Adrenal gland (tissue), 12 donors: ENCODE measurements around the gene ADCK1. TPM values are rescaled to one million over a fixed set of nuclear protein-coding genes. Genes with fewer than 3 reads are reported as not detected.
A peak's percentile ranks its signal among the peaks of the same experiment; 100 is the strongest.

Source experiments
- DNase-seq, 7 donors: peaks; one replicate each; pipeline ENCODE4 v3.0.0-alpha.2; 2019 to 2020
- H3K27ac ChIP-seq, 5 donors: fragments of 200-600 bp; sonication (generic) in 4 of 5; 1 replicate in 3 of 5; 2 replicates in 2 of 5; pipeline versions ENCODE4 v1.5.1 to v1.8.0; 2016 to 2020; ENCODE audit warnings: mild to moderate bottlenecking in 1 of 5
- H3K27me3 ChIP-seq: fragments of 200-600 bp; 2 replicates; pipeline ENCODE4 v1.8.0; 2021
- H3K36me3 ChIP-seq, 2 donors: fragments of 200-600 bp; replicated peaks in 1 of 2; 1 replicate in 1 of 2; 2 replicates in 1 of 2; pipeline versions ENCODE4 v1.5.1 to v1.8.0; 2018 to 2022
- H3K4me1 ChIP-seq, 2 donors: fragments of 200-600 bp; replicated peaks in 1 of 2; 1 replicate in 1 of 2; 2 replicates in 1 of 2; pipeline versions ENCODE4 v1.5.1 to v1.8.0; 2018 to 2021
- H3K4me3 ChIP-seq, 4 donors: fragments of 200-600 bp; sonication (generic) in 3 of 4; one replicate each; pipeline ENCODE4 v1.5.1; 2016 to 2018
- H3K9me3 ChIP-seq, 3 donors: fragments of 200-600 bp; sonication (generic) in 1 of 3; replicated peaks in 1 of 3; 1 replicate in 2 of 3; 2 replicates in 1 of 3; pipeline versions ENCODE4 v1.5.1 to v1.8.0; 2016 to 2021
- POLR2A ChIP-seq, 2 donors: fragments of 450-650 bp; IDR thresholded peaks; one replicate each; pipeline ENCODE4 v1.6.1; 2017; ENCODE audit warnings: antibody characterized with exemption in 2 of 2, mild to moderate bottlenecking in 2 of 2, moderate library complexity in 1 of 2
- WGBS, 4 donors: extraction: QIAGEN DNeasy Blood & Tissue Kit in 2 of 4; methylation state at CpG; one replicate each; pipeline versions ENCODE4 v1.1.5 to v1.1.7; 2013 to 2017; 5-methylcytosine and 5-hydroxymethylcytosine counted together
- intact Hi-C, 2 donors: fragments of 100-400 bp; cut with DNase I; formaldehyde crosslinking; loops; one replicate each; pipeline versions ENCODE4 v1.14.1 to v1.15.0; 2022 to 2023
- polyA plus RNA-seq, 3 donors: library from polyadenylated mRNA; stranded (reverse); fragments of 200-250 nt in 2 of 3; fragments of 350-450 nt in 1 of 3; fragmentation: Illumina TruSeq in 1 of 3; extraction: RNeasy Lipid Tissue Mini Kit (QIAGEN cat#74804) in 1 of 3; gene quantifications; one replicate each; pipeline ENCODE4 v1.2.3, GENCODE V29; 2013 to 2014
- small RNA-seq, 2 donors: library from RNA; depleted of rRNA; stranded (forward); fragments of <200 nt; gene quantifications; one replicate each; pipeline ENCODE3, GENCODE V24; 2016
- total RNA-seq, 9 donors: library from RNA; depleted of rRNA in 4 of 9; stranded (reverse); fragments of >200 nt in 4 of 9; fragments of 120-200 nt in 1 of 9; fragmentation: NEBNext Ultra II Directional in 1 of 9; extraction: Animal tissue kit (Norgen Biotek cat#: 25700) in 1 of 9; gene quantifications; one replicate each; pipeline versions ENCODE4 v1.1.0 to v1.2.4, GENCODE V29; 2013 to 2023
- TF ChIP-seq, protein P1 (sequence below), 6 experiments: fragments of 450-650 bp in 4 of 6; fragments of 200-600 bp in 2 of 6; sonication (generic) in 1 of 6; IDR thresholded peaks; 1 replicate in 5 of 6; 2 replicates in 1 of 6; pipeline versions ENCODE4 v1.5.1 to v1.8.0; 2016 to 2021; ENCODE audit warnings: antibody characterized with exemption in 6 of 6, mild to moderate bottlenecking in 2 of 6, moderate library complexity in 1 of 6
- donor health status: healthy with polysubstance abuse.
- donor health status: Bipolar disorder and iron deficiency.
- donor health status: DM: yes; HTN: yes; CAD: no.
- donor health status: DM: no; HTN: no; CAD: no.
- donor health status: DM: no; HTN: no; CAD: no.
- donor health status: DM: yes; HTN: yes; CAD: no.

Gene ADCK1
- total and polyA plus RNA-seq, 12 donors, result 5.2 to 18.1 (median 9.9) TPM

DNA sequence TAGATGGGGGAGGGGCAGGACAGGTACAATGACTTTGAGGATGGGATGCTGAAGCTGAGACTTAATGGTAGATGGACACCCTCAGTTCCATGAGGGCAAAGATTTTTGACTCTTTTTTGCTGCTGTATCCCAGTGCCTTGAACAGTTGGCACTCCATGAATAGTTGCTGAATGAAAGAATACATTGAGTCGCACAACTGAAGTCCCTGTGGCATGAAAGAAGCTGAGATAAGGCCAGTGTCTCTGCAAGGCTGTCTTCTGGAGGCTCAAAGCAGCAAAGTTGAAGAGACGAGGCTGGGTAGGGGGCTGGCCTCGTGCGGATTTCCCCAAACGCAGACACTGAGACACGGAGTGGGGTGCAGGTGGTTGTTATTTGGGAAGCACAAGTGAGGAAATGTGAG is 179.3 kb downstream of the ADCK1 start:
- whole genome bisulfite sequencing, 4 donors, result 67 to 79% (median 75%) methylated on average over 6 of the region's 6 CpGs
- no peaks in the 10 kb centered on the region for H3K4me1 ChIP-seq
- no peak for TF ChIP-seq POLR2A (IDR thresholded peaks at IDR 0.05)
- TF ChIP-seq, protein P1, sequence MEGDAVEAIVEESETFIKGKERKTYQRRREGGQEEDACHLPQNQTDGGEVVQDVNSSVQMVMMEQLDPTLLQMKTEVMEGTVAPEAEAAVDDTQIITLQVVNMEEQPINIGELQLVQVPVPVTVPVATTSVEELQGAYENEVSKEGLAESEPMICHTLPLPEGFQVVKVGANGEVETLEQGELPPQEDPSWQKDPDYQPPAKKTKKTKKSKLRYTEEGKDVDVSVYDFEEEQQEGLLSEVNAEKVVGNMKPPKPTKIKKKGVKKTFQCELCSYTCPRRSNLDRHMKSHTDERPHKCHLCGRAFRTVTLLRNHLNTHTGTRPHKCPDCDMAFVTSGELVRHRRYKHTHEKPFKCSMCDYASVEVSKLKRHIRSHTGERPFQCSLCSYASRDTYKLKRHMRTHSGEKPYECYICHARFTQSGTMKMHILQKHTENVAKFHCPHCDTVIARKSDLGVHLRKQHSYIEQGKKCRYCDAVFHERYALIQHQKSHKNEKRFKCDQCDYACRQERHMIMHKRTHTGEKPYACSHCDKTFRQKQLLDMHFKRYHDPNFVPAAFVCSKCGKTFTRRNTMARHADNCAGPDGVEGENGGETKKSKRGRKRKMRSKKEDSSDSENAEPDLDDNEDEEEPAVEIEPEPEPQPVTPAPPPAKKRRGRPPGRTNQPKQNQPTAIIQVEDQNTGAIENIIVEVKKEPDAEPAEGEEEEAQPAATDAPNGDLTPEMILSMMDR (IDR thresholded peaks at IDR 0.05), result no peak
- DNase-seq, result no peak
- H3K27ac ChIP-seq, result no peak overlapping the region
- H3K36me3 ChIP-seq, result no peaks in the 10 kb centered on the region
- H3K27me3 ChIP-seq, result no peaks in the 10 kb centered on the region
- intact Hi-C loops, result no loop called here
- H3K4me3 ChIP-seq, result no peak overlapping the region
- no peaks in the 10 kb centered on the region for H3K9me3 ChIP-seq

DNA sequence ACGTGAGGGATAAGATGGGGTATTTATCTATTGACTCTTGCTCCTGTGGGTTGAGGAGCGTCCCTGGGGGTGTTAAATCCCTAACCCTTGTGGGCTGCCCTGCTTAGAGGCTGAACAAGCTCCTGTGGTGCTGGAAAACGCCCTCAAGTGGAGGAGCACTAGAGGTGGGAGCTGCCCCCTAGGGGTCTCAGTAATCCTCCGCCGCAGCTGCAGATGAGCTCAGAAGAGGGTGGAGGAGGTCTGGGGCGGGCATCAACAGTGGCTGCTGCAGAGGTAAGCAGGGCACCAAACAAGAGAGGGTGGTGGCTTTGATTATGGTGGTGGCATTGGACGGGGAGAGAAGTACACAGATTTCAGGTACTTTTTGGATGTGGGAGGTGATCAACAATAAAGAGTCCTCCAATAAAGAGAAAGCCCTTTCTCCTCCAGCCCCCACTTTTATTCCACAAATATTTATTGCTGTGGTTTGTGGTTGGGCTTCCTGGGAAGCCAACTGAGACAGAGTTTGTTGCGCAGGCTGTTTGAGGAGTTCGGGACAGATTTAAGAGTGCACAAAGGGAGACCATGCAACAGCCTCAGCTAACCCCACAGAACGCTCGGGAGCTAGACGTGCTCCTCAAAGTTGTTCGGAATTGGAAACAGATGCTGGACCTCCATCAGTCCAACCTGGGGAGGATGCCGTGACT is 179.9 kb downstream of the ADCK1 start:
- intact Hi-C loops, result no loop called here
- no peak for DNase-seq
- Histone ChIP-seq H3K4me3 (no peak overlapping the region), H3K4me1 (no peaks in the 10 kb centered on the region), H3K9me3 (no peaks in the 10 kb centered on the region), H3K36me3 (no peaks in the 10 kb centered on the region), H3K27ac (no peak overlapping the region), H3K27me3 (no peaks in the 10 kb centered on the region)
- 66 to 73% (median 69%) methylated on average over 11 to 14 of the region's 14 CpGs for WGBS, 4 donors
- no peak for TF ChIP-seq POLR2A (IDR thresholded peaks at IDR 0.05)
- TF ChIP-seq, protein P1 (IDR thresholded peaks at IDR 0.05), result no peak

DNA sequence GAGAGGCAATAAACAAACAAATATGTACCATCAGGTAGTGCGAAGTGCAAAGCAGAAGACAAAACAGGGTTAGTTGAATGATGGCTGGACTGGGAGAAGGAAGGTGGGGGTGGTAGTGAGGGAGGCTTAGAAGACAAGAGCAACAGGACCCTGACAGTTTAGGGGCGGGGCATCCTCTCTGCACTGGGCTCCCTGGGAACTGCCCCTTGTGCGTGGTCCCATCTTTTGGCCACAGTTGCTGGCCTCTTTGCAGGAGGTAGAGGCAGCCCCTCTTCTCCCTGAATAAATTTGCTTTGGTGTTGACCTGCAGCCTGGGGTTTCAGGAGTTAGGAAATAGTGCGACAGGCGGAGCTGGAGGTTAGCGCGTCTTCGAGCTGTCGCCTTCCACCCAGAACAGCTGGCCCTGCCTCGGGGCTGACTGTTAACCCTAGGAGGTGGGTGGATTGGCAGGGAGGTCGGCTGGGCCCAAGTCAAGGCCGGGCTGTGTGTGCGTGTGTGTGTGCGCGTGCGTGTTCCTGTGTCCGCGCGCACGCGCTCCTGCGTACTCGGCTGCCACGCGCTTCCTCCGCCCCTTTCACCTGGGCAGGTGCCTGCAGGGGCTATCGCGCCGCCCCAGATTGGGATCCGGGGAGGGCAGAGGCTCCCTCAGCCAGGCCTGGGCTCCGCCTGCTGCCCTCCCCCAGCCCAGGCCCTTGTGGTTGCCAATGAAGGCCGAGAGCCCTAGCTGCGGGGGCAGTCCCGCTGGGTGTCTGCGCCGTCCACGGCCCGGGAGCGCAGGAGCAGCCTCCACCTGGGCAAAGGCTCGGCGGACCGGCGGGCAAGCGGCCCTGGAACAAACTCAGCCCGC is 180.8 kb downstream of the ADCK1 start:
- peak; percentile 28 to 66 (median 52) for DNase-seq
- Histone ChIP-seq H3K36me3 (no peaks in the 10 kb centered on the region), H3K4me3 (peak overlapping the region in 2 of 4 donors; percentile 13 to 54), H3K9me3 (no peaks in the 10 kb centered on the region), H3K4me1 (no peaks in the 10 kb centered on the region), H3K27me3 (no peaks in the 10 kb centered on the region), H3K27ac (no peak overlapping the region)
- 5 to 62% (median 15%) methylated on average over 3 to 45 of the region's 45 CpGs for WGBS, 4 donors
- TF ChIP-seq POLR2A (IDR thresholded peaks at IDR 0.05), result no peak
- TF ChIP-seq, protein P1 (IDR thresholded peaks at IDR 0.05), result no peak
- intact Hi-C loops, result no loop called here

Small RNA genes within 50 kb of the gene (small RNA-seq; reads per million reads assigned to genes)
- gene RF00019, result 0 reads per million in 2 donors

Other genes with a start within 250 kb of the ADCK1 start
- gene SPTLC2, start 183.5 kb upstream of the ADCK1 start, total RNA-seq, result 10 to 100 TPM; 22.8 to 61.9 (median 43.5) TPM
- 10 to 100 TPM in 1 of 3 donors, 1 to 10 TPM in 2; 7.1 to 18.3 (median 8.6) TPM for gene SPTLC2, start 183.5 kb upstream of the ADCK1 start, polyA plus RNA-seq
- 10 to 100 TPM in 7 of 9 donors, 1 to 10 TPM in 2; 6.7 to 18.0 (median 12.1) TPM for gene ALKBH1, start 92.1 kb upstream of the ADCK1 start, total RNA-seq
- 10 to 100 TPM in 1 of 3 donors, 1 to 10 TPM in 2; 3.5 to 13.6 (median 7.4) TPM for gene ALKBH1, start 92.1 kb upstream of the ADCK1 start, polyA plus RNA-seq
- gene SLIRP, start 92.0 kb upstream of the ADCK1 start, total RNA-seq, result 100 to 1,000 TPM in 6 of 9 donors, 10 to 100 TPM in 3; 70.6 to 744 (median 108) TPM
- 100 to 1,000 TPM; 208 to 602 (median 475) TPM for gene SLIRP, start 92.0 kb upstream of the ADCK1 start, polyA plus RNA-seq
- 10 to 100 TPM; 32.8 to 67.5 (median 52.1) TPM for gene SNW1, start 39.0 kb upstream of the ADCK1 start, total RNA-seq
- gene SNW1, start 39.0 kb upstream of the ADCK1 start, polyA plus RNA-seq, result 10 to 100 TPM; 24.2 to 85.0 (median 30.4) TPM